Hepatocyte (in vitro differentiated cells): ENCODE data around the gene TCFL5.

Experiments
- CTCF ChIP-seq: fragments of 200-600 bp; sonication (generic); IDR thresholded peaks from 2 replicates; pipeline ENCODE4 v1.5.1; 2016; ENCODE audit warnings: antibody characterized with exemption, mild to moderate bottlenecking; ENCODE audit not compliant: poor library complexity
- EZH2 ChIP-seq: fragments of 200-600 bp; sonication (generic); IDR thresholded peaks from 2 replicates; pipeline ENCODE4 v1.6.1; 2016; ENCODE audit warnings: antibody characterized with exemption, mild to moderate bottlenecking, borderline replicate concordance

- TF ChIP-seq EZH2, result no peak
- TF ChIP-seq CTCF, result peak; percentile 96
Observed at GRCh38 chr20:62791301-62792181, 70.1 kb downstream of the TCFL5 start.
